Measurements from ENCODE around the gene TMEM250.

Gene TMEM250

DNA sequence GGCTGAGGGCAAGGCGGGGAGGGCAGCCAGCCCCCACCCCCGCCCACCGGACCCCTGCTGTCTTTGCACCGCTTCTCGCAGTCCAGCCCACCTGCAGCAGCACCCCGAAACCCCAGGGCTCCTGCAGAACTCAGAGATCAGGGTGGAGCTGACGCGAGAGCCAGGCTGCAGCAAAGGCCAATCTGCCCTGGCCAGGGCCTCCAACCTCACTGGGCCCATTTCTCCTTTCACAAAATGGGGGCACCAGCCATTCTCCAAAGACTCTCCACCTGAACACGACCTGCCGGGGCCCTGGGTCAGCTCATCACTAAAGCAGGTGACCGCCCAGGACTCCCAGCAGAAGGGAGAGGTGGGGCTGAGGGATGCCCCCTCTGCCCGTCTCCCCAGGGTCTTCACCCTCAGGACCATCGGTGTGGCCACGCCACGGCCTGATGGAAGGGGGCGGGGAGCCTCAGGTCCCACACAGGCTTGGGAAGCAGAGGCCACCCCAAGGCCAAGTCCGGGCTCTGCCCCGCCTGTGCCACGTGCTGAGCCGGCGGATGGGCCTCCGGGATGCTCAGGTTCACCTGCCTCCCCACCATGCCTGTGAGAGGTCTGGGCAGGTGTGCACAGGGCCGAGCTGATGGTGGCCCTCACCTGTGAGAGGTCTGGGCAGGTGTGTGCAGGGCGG, 36.7 kb downstream of the TMEM250 start:
- DNase-seq: no peak

DNA sequence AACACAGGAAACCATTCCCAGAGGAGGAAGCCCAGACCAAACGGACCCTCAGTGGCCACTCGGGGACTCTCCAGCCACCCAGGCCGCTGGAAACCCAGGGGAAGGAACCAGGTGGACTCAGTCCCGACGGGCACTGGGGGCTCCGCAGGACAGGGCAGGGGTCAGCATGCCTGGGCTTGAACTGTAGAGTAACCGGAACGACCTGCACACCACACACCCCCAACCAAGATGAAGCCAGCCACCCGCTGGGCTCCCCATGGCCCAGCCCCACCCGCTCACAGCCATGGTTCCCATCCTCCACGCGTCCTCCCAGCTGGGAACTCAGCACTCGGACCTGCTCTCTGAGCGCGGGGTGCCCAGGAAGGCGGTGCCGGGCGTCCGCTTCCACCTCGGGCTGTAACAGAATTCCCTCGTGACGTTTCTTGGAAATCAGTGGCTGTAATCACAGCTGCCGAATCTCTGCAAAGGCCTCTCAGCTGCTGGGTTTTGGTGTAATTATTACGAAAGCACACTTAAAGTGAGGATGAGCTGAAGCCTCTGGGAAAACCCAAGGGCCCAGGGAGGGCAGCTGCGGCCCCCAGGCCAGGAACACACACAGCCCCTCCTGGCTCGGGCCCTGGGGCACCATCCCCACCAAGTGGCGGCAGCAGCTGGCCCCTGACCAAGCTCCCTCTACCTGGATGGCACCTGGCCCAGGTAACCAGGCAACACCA, 37.4 kb downstream of the TMEM250 start:
- DNase-seq: peak; percentile 46

DNA sequence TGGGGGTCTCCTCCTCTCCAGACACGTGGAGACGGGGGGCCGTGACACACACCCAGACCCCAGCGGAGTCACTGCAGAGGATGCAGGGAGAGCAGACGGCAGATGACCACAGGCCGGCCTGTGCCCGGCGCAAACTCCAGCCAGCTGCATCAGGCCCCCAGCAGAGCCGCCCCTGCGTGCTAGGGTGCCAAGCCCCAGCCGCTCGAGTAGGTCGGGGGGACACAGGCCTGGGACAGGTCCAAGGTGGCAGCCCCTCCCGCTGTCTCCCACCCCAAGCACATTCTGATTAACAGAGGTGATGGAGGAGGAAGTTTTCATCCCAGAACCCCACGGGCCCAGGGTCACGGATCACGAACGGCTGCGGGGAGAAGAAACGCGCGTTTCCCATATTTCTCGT, 38.0 kb downstream of the TMEM250 start:
- no peak for DNase-seq

DNA sequence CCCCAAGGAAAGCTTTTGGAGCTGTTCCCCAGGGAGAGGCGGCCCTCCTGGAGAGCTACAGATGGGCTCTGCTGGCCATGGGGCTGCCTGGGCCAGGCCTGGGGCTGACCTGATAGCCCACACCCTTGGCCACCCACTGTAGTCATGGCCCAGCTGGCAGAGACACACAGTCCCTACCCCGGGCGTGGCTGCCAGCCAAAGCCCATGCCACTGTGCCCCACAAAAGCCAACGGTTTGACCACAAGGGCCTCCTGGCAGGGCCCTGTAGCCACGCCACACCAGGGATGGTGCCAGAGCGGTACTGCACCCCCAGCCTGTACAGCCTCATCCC, 38.8 kb downstream of the TMEM250 start:
- DNase-seq: peak; percentile 20

DNA sequence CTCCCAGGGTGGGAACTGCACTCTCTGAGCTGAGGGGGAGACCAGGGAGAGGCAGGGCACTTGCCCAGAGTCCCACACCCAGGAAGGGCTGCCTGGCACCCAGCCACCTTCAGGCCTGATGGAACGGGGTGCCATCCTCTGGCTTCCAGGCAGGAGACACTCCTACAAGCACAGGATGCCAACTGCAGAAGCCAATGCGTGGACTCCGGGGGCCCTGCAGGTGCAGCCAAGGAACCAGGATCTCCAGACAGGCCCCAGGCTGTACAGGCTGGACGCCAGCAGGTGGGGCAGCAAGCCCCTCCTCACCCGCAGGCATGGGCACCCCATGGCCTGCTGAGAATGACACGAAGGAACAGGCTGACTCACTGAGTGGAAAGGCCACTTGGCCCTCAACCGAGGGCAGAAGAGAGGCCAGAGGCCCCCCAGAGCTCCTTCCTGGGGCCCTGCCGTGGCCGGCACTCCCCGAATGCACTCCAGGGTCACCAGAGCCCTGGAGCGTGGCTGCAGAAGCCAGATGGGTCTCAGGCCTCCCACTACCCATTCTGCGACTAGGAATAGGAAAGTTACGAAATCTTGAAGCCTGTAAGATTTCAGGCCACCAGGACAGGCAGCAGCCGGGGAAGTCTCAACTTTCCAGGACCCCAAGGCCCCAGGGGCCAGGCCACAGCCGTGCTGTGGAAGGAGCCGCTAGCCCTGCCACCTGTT, 39.3 kb downstream of the TMEM250 start:
- peak; percentile 22 for DNase-seq

DNA sequence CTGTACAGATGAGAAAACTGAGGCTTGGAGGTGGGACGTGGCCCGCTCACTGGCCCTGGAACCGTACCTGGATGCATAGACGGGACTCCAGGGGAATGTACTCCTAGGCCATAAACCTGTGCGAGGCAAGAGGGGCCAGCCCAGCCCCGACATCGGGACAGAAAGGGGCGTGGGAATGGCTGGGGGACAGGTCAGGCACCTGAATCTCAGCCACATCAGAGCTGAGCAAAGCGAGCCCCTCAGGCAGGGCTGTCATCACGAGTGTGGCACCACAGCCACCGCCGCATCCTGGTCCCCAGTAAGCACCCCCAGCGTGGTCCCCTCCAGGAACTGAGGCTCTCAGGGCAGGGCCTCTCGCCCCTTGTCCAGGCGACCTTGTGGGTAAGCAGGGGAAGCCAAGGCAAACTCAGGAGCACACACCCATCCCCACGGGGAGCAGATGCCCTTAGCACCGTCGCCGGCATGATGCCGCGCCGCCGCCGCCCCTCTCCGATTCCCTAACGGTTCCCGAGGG, 40.1 kb downstream of the TMEM250 start:
- DNase-seq: no peak

DNA sequence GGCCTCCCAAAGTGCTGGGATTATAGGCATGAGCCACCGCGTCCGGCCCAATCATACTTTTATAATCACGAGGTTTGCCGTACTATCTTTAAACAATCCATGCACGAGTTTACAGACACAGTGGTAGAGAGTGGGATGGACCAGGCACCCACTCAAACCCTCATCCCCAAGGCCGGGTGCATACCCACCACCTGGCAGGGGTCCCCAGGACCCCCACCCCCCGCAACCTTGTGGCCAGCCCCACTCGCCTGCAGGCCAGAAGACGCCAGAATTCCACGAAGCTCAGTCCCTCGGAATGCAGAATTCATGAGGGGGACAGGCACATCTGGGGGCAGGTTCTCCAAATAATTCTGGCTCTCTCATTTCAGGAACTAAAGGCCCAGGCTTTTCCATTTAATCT, 40.7 kb downstream of the TMEM250 start:
- DNase-seq: no peak

DNA sequence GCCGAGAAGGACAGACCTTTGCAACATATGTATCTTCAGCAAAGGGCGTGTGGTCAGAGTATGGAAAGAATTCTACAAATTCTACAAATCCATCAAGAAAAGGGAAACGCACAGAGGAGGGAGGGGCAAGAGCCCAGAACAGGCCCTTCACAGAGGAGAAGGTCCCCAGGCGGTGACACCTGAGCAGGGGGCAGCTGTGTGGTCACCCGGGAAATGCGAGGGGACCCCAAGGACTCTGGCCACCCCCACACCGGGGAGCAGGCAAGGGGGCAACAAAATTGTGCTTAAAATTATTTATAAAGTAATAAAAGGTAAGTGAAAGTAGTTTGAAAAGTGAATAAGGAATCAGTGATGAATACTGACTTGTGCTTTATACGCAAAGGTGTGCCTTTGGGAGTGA, 41.2 kb downstream of the TMEM250 start:
- DNase-seq: no peak

DNA sequence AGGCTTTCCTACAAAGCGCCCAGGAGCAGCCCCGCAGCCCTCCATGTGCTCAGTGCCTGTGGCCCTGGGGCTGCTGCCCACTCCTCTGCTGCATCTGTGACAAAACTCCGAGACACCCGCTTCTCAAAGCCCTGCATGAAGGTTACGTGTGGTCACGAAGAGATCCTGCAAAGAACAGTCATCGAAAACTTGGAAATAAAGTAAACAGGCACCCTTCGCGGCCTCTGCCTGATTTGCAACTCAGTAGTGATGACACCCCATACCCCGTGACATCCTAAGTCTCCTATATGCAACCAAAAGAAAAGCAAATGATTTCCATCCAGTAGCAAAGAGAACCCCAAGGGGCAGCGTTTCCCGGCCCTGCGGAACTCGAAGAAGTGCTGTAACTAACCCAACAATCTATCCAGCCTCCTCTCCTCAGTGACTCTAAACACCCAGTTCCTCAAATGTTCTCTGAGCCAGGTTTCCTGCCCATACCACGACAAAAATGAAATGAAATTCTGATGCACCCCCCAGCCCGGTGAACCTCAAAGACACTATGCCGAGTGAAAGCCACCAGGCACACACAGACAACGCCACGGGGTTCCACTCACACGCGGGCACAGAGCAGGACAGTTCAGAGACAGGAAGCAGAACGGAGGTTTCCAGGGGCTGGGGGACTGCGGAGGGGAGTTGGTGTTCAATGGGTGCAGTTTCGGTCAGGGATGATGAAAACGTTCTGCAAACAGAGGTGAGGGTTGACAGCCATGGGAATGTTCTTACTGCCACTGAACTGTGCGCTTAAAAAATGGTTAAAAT, 42.6 kb downstream of the TMEM250 start:
- peak; percentile 32 for DNase-seq

DNA sequence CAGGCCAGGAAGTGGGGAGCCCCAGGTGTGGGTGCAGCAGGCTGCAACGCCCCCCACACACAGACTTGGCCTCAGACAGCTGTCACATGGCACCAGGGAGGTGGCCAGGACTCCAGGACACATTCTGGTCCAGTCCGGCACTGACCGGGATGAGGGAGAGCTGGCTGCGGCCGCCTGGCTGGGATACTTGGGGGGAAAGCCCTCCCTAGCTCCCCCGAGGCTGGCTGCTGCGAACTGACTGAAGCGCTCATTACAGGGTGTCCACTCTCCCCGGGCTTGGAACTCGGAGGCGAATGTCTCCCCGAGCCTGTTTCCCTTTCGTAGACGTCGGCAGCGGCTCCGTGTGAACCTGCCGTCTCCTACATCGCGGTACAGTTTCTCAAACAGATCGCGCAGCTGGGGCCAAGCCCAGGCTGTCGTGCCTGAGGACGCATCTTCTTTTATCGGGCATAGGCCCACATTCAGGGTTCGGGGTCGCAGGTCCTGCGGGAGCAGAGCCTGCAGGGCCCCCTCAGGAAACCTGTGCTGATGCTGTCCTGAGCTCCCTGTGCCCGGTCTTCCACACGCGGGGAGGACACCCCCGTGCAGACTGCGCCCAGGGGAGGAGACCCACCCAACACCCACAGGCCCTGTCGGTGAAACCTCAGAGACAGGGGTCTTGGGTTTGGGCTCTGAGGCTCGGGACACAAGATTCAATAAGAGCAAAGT, 43.4 kb downstream of the TMEM250 start:
- DNase-seq: no peak

DNA sequence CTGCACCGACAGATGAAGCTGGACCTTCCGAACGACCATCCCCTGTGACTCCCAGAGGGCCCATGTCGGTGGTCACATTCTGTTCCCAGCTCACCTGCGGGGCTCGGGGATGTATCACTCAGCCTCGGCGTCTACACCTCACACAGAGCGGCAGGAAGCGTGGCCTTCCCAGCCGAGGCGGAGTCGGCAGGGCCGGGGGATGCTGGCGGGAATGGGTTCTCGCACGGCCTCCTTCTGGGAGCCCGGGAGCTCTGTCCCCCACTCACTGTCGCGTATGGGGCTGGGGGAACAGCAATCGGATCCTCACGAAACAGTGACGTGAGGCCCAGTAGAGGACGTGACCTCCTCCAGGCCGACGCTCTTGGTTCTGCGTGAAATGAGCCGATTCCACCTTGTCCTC, 44.0 kb downstream of the TMEM250 start:
- no peak for DNase-seq

All from femur (tissue), 1 donor.